GM18526 (cell line): ENCODE measurements around the gene MTURN.

ENCODE experiments used
- POLR2A ChIP-seq: IDR thresholded peaks from 3 replicates; pipeline ENCODE4 v1.6.1; 2011; ENCODE audit not compliant: insufficient read length; ENCODE audit errors: extremely low read depth

MTURN gene

GRCh38 chr7:30206491-30206890 is 71.7 kb downstream of the MTURN start:
- TF ChIP-seq POLR2A: no peak

DNA sequence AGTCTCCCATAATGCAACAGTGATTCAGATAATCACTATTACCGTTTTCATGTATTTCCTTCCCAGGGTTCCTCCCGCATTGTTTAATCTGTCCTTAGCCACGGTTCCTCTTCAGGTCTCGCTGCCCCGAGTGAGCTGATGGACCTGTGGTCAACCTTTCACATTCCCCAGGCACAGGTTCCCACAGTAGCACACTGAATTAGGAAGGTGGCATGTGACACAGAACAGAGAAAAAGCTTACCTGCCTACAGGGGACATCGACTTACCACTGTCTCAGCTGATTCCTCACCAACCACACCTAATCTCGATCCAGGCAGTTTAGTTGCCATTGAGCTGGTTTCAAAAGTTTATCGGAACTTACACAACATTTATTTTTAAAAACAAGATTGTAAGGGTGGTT is 72.2 kb downstream of the MTURN start:
- no peak for TF ChIP-seq POLR2A

DNA sequence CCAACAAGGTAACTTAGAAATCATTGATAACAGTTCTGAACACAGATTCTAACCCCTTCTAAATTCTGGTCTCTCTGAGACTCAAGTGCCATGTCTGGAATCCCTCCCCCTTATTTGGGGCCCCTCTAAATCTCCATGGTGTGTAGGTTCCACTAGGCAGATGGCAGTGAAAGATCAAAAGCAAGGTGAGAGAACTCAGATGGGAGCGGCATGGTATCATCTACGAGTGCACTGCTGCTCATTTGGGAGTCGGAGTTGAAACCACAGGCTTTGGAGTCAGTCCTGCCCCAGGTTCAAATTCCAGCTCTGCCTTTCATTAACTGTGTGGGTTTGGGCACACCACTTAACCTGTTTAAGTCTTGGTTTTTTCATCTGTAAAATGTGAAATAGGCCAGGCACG is 72.6 kb downstream of the MTURN start:
- TF ChIP-seq POLR2A: no peak

DNA sequence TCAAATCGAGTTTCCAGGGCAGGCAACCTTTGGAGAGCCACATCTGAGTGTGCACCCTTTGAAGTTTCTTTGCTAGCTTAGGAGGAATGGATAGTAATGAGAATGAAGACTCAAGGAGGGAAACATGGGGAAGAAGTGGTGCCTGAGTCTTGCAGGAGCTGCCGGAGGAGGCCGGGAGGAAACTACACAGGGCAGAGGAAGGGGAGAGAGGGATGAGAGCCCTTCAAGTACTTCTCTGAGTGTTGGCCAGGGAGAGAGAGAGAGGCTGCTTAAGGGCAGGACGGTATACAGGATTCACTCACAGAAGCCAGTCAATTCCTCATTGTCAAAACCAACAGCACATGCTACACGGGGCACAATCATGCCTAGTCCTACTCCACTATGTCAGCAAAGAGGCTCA is 75.2 kb downstream of the MTURN start:
- TF ChIP-seq POLR2A: no peak
